ENCODE data around the gene CFAP97.
"Not testable (repeated sequence)": the region's sequence is repeated elsewhere in the genome, so short reads cannot be mapped to it uniquely, and the experiment has no call there.

The CFAP97 gene

GRCh38 chr4:185201977-185202962 lies 1.5 kb downstream of the CFAP97 start:
- DNase-seq (ENCODE audit: low spot score) = no peak

DNA sequence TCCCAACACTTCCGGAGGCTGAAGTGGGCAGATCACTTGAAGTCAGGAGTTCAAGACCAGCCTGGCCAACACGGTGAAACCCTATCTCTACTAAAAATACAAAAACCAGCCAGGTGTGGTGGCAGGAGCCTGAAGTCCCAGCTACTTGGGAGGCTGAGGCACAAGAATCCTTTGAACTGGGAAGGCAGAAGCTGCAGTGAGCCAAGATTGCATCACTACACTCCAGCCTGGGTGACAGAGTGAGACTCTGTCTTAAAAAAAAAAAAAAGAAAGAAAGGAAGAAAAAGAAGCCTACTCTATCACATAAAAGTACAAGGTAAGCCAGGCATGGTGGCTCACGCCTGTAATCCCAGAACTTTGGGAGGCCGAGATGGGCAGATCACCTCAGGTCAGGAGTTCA lies 5.6 kb downstream of the CFAP97 start:
- not testable (repeated sequence) for DNase-seq (ENCODE audit: low spot score)

- no peak for DNase-seq (ENCODE audit: low spot score)
Observed at GRCh38 chr4:185196437-185196836, 7.4 kb downstream of the CFAP97 start.

GRCh38 chr4:185194924-185195888 lies 8.6 kb downstream of the CFAP97 start:
- DNase-seq (ENCODE audit: low spot score) = no peak

GRCh38 chr4:185192059-185192458 lies 11.7 kb downstream of the CFAP97 start:
- DNase-seq (ENCODE audit: low spot score) = no peak

DNA sequence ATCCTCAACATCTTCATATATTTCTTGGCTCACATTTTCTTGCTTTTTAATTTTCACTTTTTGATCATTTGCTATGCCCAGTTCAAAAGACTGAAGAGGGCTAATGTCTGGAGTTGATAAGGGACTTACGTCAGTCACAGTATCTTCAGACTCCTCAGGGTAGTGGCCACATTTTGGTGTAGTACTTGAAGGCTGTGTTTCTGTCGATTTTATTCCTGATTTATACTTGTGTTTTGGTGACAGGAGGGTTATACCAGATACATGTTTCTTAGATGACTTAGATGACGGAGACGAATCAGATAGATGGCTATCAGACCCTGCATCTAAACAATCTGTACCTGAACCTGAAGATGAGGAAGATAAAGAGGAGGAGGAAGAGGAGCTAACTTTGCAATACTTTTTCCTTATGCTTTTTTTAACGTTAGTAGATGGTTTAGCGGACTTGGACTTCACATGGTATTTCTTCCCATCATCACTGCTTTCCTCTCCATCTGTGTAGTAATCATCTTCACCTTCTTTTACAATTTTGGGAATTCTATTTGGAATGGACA lies 13.4 kb downstream of the CFAP97 start:
- peak; percentile 63 for DNase-seq (ENCODE audit: low spot score)

GRCh38 chr4:185189606-185190305 lies 14.0 kb downstream of the CFAP97 start:
- peak; percentile 40 for DNase-seq (ENCODE audit: low spot score)

- no peak for DNase-seq (ENCODE audit: low spot score)
Observed at GRCh38 chr4:185186769-185187168, 17.0 kb downstream of the CFAP97 start.

DNA sequence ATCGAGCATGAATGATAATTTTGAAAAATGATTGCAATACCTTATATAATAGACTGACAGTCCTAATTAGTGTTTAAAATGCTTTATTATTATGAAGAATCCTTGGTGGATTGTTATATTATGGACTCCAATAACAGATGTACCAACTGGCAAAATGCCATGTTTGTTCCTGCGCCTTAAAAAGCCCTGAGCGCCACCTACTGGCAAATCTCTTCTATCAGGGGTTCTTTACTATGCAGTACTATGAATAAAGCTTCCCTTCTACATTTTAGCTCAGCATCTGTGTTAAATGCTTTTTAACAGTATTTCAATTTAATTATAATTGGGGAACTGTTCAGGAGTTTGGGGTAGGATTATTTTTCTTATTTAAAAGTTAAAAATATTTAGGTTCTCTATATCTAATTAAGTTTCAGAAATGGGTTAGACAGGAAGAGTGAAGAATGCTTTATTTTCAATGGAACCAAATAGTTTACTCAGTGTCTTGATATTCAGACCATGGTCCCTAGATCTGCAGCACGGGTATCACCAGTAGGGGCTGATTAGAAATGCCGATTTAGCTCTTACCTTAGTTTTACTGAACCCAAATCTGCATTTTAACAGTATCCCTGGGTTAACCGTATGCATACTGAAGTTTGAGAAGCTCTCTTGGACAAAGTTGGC lies 20.0 kb downstream of the CFAP97 start:
- peak; percentile 93 for DNase-seq (ENCODE audit: low spot score)

DNA sequence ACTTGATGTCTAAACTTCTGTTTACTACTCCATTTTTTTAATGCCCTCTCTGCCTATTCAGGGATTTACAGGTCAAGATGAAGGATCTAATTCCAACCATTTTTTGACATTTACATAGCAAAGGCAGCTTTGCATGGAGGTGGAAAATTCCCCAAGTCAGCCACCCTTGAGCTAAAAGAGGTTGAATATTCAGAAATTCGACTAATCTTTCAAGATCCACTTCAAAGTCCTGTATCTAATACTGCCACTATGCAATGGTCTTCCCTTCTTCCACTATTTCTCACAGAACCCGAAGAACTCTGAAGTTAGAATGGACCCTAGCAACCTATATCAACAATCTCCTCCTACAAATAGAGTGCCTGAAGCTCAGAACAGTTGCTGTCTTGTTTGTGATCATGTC lies 21.6 kb downstream of the CFAP97 start:
- DNase-seq (ENCODE audit: low spot score) = no peak

GRCh38 chr4:185179488-185179887 lies 24.3 kb downstream of the CFAP97 start:
- DNase-seq (ENCODE audit: low spot score) = no peak

- no peak for DNase-seq (ENCODE audit: low spot score)
Observed at GRCh38 chr4:185171373-185172071, 32.3 kb downstream of the CFAP97 start.

GRCh38 chr4:185167234-185167633 lies 36.6 kb downstream of the CFAP97 start:
- DNase-seq (ENCODE audit: low spot score) = no peak

- no peak for DNase-seq (ENCODE audit: low spot score)
Observed at GRCh38 chr4:185165605-185166063, 38.2 kb downstream of the CFAP97 start.

GRCh38 chr4:185151296-185151695 lies 52.5 kb downstream of the CFAP97 start:
- DNase-seq (ENCODE audit: low spot score) = no peak

- no peak for DNase-seq (ENCODE audit: low spot score)
Observed at GRCh38 chr4:185149392-185149791, 54.4 kb downstream of the CFAP97 start.

- DNase-seq (ENCODE audit: low spot score) = no peak
Observed at GRCh38 chr4:185145572-185145971, 58.2 kb downstream of the CFAP97 start.

- DNase-seq (ENCODE audit: low spot score) = no peak
Observed at GRCh38 chr4:185144601-185145240, 59.1 kb downstream of the CFAP97 start.

- no peak for DNase-seq (ENCODE audit: low spot score)
Observed at GRCh38 chr4:185143601-185143969, 60.2 kb downstream of the CFAP97 start.
